NOMO-1 treated with dmso at 0.1 percent for 144 hours (cell line): ENCODE results near the gene HOOK2.
"Not testable (repeated sequence)": the region's sequence is repeated elsewhere in the genome, so short reads cannot be mapped to it uniquely, and the experiment has no call there.

Source experiments
- DNase-seq: peaks from one replicate; lab custom pipeline; 2025; ENCODE audit not compliant: unreplicated experiment; lab: John Stamatoyannopoulos, UW

Gene HOOK2

DNA sequence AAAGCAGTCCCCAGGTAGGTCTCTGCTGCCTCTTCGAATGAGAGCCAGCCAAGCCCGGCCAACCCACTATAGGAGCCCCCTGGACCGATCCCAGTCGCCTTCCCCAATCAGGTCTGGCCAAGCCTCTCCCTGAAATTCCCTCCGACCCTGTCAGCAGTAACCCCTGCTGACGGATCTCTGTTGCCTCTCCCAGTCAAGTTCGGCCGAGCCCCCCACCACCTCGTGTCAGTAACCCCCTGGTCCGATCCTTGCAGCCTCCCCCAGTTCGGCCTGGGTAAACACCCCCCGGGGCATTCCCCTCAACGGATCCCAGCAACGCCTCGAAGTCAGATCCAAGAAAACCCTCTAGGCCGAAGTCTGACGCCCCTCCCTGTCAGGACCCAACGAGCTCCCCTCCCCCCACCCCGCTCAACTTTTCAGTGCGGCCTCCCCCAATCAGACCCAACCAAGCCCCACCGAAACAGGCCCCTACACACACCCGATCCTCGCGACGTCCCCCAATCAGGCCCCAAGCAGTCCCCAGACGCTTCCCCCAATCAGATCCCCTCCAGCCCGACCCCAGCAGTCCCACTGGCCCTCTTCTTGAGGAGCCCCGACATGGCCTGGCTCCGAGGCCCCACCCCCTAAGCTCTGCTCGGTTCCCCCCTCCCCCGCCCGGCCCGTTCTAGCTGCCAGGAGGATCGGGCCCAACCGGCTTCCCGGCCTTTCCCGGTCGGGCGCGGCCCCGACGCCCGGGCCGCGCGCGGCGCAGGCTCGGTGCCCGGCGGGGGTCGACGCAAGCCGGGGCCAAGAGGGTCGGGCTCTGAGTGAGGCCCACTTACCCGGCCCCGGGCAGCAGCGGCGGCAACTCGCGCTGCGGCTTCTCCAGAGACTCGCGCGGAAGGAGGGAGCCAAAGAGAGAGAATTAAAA, 53.4 kb downstream of the HOOK2 start:
- DNase-seq: peak; percentile 53

DNA sequence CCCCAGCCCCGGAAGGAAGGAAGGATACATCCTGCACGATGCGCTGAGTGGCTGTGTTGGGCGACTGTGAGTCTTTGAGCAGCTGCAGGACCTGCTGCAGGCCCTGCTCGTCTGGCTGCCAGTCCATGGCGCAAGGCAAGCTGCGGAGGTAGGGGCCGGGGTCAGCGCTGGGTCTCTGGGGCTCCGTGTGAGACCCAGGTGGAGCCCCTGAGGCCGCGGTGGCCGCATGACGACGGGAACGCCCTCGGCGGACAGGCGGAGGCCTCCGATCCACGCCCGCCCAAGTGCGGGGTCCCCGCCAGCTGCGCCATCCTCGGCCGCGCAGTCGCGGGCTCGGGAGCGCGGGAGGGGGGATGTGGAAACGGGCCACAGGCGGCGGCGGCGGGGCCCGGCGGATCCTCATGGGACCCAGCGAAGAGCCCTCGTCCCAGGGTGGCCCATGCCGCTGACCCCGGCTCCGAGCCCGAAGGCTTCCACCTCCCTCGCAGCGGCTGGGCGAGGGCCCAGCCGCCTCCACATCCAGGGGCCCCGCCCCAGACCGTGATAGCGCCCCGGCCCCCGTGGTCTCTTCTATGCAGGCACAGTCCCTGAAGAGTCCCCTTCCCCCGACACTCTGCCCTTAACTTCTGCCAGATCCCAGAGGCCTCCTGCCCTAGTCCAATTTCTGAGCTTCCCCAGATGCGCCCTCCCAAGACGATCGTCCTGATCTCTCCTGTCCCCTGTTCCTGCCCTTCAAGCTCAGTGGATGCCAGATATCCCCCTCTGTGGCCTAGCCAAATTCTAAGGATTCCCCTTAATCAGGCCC, 54.3 kb downstream of the HOOK2 start:
- no peak for DNase-seq

DNA sequence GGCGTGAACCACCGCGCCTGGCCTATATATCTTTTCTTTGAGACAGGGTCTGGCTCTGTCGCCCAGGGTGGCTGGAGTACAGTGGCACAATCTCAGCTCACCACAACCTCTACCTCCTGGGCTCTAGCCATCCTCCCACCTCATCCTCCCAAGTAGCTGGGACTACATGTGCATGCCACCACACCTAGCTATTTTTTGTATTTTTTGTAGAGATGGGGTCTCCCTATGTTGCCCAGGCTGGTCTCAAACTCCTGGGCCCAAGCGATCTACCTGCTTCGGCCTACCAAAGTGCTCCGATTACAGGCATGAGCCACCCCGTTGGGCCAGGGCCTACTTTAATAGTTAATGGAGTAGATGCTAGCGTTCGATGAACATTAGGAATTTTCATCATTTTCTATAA, 55.1 kb downstream of the HOOK2 start:
- DNase-seq: no peak

DNA sequence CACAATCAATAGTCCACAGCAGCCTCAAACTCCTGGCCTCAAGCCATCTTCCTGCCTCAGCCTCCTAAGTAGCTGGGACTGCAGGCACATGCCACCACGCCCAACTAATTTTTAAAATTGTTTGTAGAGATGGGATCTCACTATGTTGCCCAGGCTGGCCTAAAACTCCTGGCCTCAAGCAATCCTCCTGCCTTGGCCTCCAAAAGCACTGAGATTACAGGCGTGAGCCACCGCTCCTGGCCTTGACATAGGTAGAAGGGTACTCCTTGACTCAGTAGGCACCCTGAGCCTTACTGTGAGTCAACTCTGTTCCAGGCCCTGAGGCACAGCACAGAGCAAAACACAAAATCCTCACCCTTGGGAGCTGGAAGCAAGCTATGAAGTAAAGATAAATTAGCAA, 59.4 kb downstream of the HOOK2 start:
- DNase-seq: no peak

DNA sequence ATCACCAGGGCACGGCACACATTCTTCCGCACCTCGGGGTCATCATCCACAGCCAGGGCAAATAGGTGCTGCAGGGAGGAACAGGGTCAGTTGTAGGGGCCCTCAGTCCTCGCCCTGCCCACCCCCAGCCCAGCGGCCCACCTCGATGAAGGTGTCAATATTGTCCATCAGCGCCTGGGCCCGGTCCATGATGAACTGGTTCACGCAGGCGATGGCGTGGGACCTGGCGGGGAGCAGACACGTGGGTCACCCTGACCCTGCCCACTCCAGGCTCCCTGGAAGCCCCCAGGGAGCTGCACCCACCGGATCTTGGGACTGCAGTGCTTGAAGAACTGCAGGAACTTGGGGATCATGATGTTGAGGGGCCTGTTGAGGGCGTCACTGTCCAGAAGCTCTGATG, 60.2 kb downstream of the HOOK2 start:
- DNase-seq: no peak

DNA sequence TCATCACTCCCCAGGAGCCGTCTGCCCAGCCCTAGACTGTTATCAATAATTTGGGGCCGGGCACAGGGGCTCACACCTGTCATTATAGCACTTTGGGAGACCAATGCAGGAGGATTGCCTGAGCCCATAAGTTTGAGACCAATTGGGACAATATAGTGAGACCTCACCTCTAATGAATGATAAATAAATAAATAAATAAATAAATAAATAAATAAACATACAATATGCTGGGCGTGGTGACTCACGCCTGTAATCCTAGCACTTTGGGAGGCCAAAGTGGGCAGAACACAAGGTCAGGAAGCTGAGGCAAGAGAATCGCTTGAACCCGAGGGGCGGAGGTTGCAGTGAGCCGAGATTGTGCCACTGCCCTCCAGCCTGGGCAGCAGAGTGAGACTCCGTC, 62.0 kb downstream of the HOOK2 start:
- DNase-seq: not testable (repeated sequence)
